NOMO-1 treated with DMSO at 0.1 percent for 48 hours (cell line): Measurements from ENCODE around the gene RASGRP1.

ENCODE experiments used
- DNase-seq: peaks from one replicate; lab custom pipeline; 2025; ENCODE audit not compliant: unreplicated experiment; lab: John Stamatoyannopoulos, UW

RASGRP1 gene

GRCh38 chr15:38576261-38576660, 11.6 kb upstream of the RASGRP1 start:
- no peak for DNase-seq

- DNase-seq, result no peak
Observed at GRCh38 chr15:38565287-38565670, 665 bp upstream of the RASGRP1 start.

- DNase-seq, result peak; percentile 44
Observed at GRCh38 chr15:38563723-38564519, 693 bp downstream of the RASGRP1 start.

- DNase-seq, result no peak
Observed at GRCh38 chr15:38562278-38562677, 2.3 kb downstream of the RASGRP1 start.

- no peak for DNase-seq
Observed at GRCh38 chr15:38560456-38560926, 4.1 kb downstream of the RASGRP1 start.

- no peak for DNase-seq
Observed at GRCh38 chr15:38559636-38560307, 4.8 kb downstream of the RASGRP1 start.

GRCh38 chr15:38559131-38559530, 5.5 kb downstream of the RASGRP1 start:
- no peak for DNase-seq

GRCh38 chr15:38558372-38559059, 6.1 kb downstream of the RASGRP1 start:
- DNase-seq, result no peak

GRCh38 chr15:38557921-38558320, 6.7 kb downstream of the RASGRP1 start:
- DNase-seq, result peak; percentile 5

GRCh38 chr15:38555686-38556334, 8.8 kb downstream of the RASGRP1 start:
- DNase-seq, result no peak

GRCh38 chr15:38554354-38554753, 10.3 kb downstream of the RASGRP1 start:
- no peak for DNase-seq

- DNase-seq, result no peak
Observed at GRCh38 chr15:38553071-38553470, 11.5 kb downstream of the RASGRP1 start.

- DNase-seq, result no peak
Observed at GRCh38 chr15:38551720-38552648, 12.6 kb downstream of the RASGRP1 start.

GRCh38 chr15:38549222-38549621, 15.4 kb downstream of the RASGRP1 start:
- no peak for DNase-seq

- DNase-seq, result no peak
Observed at GRCh38 chr15:38547255-38547997, 17.2 kb downstream of the RASGRP1 start.

- DNase-seq, result no peak
Observed at GRCh38 chr15:38545179-38545578, 19.4 kb downstream of the RASGRP1 start.

- no peak for DNase-seq
Observed at GRCh38 chr15:38541026-38541425, 23.6 kb downstream of the RASGRP1 start.

GRCh38 chr15:38540510-38540909, 24.1 kb downstream of the RASGRP1 start:
- no peak for DNase-seq

GRCh38 chr15:38539008-38539343, 25.6 kb downstream of the RASGRP1 start:
- DNase-seq, result no peak
